G401 (cell line): ENCODE measurements around the gene ACYP2. TPM values are rescaled to one million over a fixed set of nuclear protein-coding genes. Genes with fewer than 3 reads are reported as not detected.
"Not testable (repeated sequence)": the region's sequence is repeated elsewhere in the genome, so short reads cannot be mapped to it uniquely, and the experiment has no call there.

Experiments used
- DNase-seq: peaks from one replicate; pipeline ENCODE4 v3.0.0-alpha.2; 2015; ENCODE audit warnings: low spot score
- in situ Hi-C: cut with HindIII; loops from 2 replicates; pipeline ENCODE4 v1.10.0; 2016; ENCODE audit warnings: low sequenced_read_pairs, mixed read lengths
- total RNA-seq: library from RNA; depleted of rRNA; stranded (reverse); fragments of >200 nt; shearing (Covaris generic); gene quantifications from 2 replicates; pipeline ENCODE4 v1.2.3, GENCODE V29; 2014

ACYP2 gene
- total RNA-seq, 1 experiment from 2014 or later = 15.5 TPM

DNA sequence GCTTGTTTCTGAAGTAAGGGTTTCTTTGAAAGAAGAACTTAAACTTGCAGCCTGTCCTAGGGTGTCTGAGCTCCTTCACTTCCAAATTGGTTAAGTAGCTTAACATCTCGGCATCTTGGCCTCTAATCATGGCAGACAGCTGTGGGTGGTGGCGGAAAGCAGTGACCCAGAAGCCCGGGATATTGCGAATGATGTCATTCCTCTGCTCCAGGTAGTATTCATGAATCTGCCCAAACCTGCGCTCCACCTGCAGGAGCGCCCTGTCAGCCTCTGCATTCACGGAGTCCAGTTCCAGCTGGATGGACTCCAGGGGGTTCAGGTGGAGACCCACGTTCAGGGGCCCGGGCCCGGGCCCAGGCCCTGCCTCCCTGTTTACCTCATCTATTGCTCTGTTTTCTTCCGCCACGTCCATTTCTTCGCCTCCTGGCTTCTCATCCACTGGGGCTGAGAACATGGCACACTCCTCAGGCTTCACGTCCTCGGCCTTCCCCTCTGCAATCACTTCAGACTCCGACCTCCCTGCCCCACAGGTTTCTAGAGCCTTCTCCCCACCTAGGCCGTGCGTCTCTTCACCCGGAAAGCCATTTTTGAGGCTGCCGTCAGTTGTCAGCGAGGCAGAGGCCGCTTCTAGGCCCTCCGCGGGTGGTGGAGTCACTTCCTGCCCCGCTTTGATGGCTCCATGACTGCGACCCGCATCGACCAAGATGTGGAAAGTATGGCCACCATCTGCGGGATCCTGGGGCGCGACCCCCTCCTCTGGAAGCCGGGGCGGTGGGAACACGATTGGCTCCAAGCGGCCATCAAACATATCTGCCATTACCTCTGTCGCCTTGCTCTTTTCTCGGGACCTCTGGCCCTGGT lies 140.0 kb downstream of the ACYP2 start:
- no peak for DNase-seq
- in situ Hi-C loops = no loop called here

DNA sequence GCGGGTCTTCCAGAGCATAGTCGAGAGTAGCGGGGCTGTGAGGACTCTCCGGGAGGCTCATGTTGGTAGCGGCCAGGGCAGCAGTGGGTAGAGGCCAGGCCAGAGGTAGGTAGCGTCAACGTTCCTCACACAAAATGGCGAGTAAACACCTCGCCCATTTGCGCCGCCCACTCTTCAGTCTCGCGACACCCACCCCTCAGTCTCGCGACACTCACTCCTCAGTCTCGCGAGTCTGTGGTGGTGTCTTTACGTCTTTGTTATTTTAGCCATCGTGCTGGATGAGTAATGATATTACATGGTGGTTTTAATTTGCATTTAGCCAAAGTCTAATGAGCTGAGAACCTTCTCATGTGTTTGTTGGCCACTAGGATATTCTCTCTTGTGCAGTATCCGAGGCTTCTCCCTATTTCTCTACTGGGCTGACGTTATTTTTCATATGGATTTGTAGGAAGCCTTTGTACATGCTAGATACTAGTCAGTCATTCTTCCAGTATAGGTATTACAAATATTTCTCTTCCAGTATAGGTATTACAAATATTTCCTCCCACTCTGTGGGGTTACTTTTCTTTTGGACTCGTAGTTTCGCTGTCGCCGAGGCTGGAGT lies 140.8 kb downstream of the ACYP2 start, which contains the start of gene TSPYL6:
TSS of gene TSPYL6 (minus strand) at position 139 of the 604 bp plus-strand sequence. CDS start at position 61, 78 bp downstream.
- no peak for DNase-seq
- in situ Hi-C loops = no loop called here

DNA sequence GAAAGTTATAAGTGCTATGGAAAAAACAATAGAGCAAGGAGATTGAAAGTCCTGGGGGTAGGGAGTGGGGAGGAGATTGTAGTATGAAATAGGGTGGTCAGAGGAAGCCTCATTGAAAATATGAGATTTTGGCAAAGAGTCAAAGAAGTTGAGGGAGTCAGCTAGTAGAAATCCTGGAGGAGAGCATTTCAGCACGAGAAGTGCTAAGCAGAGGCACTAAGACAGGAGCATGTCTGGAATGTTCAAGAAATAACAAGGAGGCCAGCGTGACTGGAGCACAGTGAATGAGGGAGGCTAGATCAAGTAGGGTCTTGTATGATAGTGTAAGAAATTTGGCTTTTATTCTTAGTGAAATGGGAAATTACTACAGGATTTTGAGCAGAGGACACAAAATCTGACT lies 142.8 kb downstream of the ACYP2 start:
- no peak for DNase-seq
- in situ Hi-C loops = no loop called here

DNA sequence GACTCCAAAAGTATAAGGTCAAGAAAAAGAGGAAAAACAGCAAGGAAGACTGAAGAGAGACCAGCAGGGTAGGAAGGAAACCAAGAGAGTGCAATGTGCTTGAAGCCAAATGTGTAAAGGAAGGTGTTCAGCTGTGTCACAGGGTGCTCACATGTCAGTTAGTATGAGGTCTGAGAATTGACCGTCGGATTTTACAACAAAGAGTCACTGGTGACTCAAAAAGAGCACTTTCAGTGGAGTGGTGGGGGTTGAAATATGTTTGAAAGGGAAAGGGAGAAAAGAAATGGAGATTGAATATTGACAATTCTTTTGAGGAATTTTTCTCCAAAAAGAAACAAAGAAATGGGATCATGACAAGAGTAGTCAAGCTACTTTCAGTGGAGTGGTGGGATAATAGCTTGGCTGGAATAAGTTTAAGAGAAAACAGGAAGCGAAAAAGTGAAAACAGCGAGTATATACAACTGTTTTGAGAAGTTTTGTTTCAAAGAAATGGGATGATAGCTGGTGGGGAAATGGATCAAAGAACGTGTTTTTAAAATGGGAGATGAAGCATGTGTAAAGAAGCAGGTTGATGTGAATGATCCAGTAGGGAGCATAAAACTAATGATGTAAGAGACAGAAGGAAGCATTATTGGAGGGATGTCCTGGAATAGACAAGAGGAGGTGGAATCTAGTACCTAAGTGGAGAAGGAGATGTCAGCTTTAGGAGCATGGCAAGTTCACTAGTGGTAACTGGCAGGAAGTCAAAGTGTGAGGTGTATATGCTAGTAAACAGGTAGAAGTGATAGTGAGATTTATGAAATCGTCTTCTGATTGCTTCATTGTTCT lies 144.2 kb downstream of the ACYP2 start:
- DNase-seq = no peak
- in situ Hi-C loops = no loop called here

DNA sequence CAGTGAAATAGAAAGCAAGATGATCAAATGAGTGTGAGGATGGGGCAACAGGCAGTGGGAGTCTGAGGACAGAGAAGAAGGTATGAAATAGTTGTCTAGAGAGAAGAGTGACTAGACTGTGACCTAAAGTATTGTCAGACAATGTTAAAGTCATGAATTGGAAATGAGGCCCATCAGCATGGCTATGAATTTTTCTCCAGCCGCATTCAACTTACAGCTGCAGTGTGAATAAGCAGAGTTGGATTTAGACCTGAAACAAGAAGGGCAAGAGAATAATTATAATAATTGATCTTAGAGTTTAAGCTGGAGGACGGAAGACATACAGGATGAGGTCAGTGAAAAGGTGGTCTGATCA lies 144.8 kb downstream of the ACYP2 start:
- in situ Hi-C loops = no loop called here
- no peak for DNase-seq

DNA sequence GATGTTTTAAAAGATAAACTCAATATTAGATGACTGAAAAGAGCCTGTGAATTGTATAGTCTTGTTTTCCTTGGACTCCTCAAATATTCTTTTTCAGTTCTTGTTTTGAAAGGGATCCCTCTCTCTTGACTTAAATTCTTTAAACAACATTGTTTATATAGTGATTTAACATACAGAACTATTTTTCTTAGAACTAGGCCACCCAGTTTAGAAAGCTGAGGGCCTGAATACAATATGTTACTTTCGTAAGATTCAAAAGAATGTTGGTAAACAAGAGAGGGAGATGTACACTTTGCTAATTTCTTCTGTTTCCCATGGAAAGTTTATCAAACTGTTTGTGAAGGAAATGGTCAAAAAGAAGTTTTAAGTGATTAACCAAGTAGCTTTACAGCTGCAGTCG lies 146.1 kb downstream of the ACYP2 start:
- no peak for DNase-seq
- in situ Hi-C loops = no loop called here

DNA sequence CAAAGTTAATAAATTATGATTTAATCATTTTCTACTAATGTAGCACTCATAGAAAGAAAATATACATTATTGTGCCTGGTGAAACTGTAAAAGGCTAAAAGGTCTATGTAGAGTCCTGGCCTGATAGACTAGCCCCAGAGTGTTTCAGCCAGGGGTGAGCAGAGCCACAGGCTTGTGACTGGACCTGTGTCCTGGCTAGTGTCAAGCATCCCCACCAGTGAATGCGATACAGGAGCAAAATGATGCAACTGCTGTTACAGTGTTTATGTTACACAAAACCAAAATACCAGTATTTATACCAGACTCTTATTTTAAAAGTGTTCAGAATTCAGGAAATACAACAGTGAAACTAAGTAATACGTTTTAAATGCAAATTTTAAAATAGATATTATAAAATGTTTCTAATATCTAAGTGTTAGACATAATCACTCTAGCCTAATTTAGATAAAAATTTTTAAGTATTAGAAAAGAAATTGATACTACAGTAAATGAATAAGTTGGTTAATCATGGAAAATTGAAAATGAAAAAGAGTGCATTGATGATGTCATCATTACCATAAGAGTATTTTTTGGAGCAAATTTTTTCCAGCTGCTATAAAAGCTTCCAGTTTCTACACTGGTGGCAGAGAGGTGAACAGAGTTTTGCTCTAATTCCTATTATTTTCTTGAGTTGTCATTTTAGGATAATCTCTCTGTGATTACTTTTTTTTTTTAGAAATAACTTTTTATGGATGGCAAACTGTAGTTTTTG lies 146.8 kb downstream of the ACYP2 start:
- DNase-seq = no peak

DNA sequence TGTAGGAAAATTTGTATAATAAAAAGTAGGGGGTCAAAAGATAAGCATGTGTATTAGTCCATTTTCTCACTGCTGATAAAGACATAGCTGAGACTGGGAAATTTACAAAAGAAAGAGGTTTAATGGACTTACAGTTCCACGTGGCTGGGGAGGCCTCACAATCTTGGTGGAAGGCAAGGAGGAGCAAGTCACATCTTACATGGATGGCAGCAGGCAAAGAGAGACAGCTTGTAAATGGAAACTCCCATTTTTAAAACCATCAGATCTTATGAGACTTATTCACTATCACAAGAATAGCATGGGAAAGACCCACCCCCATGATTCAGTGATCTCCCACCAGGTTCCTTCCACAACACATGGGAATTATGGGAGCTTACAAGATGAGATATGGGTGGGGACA lies 149.7 kb downstream of the ACYP2 start:
- in situ Hi-C loops, DNase-seq: not testable (repeated sequence)

More for the DNA sequence above, 146.8 kb downstream of the ACYP2 start:
- in situ Hi-C loops = no loop called here

DNA sequence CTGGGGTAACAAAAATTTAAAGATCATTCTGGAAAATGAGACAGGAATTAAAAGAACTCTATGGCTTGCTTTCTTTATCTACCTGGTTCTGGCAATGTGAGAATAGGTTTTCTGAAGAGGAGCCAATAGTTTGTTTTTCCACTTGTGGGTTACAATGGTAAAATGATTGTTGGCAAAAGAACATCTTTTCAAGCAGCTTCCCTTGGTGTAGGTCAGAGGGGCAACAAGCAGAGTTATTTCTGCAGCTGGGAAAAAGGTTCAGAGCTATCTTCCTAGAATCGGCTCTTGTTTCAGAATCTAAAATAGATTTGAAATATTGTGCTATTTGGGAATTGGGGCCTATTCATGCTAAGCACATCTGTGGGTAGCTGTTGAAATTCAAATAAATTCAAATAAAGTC lies 152.2 kb downstream of the ACYP2 start:
- DNase-seq = no peak
- in situ Hi-C loops = no loop called here

DNA sequence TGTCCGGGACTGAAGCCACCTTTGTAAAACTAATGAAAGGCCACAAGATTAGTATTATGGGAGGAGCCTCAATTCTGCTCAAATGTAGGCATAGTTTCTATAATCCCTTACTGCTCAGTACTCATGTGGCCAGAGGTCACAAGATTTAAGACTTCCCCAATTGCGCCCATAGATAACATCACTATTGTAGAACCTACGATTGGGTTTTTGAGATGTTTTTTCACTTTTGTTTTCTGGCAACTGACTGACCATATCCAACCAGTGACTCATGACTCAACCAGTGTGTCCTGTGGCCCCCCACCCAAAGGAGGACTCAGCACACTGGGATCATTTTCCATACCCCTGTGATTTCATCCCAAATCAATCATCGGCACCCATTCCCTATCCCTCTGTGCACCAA lies 155.8 kb downstream of the ACYP2 start:
- DNase-seq = no peak
- in situ Hi-C loops = no loop called here

DNA sequence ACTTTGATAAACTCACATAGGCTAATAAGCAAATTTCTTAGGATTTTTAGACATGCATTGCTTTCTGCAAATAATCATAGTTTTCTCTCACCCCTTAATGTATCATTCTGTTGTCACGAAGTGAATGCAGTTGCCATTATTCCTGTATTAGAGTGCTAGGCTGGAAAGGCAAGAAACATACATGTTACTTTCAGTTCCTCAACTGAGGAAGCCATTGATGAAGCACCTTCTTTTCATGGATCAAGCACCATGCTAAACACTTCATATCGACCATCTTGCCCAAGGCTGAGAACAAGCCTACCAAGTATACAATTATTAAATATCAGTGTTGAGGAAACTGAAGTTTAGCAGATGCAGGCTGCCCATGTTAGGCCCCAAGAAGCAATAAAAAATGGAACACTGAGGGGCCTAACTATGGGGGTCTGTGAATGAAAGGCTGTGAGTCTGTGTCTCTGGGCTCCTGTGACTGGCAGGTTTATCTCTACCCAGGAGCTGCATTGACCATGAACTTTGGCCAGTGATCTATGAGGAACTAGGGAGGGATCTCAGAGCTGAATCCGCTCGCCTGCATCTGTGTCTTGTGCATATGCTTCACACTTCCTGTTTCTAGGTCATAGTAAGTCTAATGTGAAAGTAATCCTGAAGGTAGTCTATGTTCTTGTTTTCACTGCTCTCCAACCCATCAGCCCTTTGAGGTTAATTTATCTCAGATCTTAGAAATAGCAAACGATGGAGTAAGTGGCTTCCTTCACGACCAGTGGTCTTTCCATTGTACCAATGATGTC lies 156.6 kb downstream of the ACYP2 start:
- no peak for DNase-seq
- in situ Hi-C loops = no loop called here

DNA sequence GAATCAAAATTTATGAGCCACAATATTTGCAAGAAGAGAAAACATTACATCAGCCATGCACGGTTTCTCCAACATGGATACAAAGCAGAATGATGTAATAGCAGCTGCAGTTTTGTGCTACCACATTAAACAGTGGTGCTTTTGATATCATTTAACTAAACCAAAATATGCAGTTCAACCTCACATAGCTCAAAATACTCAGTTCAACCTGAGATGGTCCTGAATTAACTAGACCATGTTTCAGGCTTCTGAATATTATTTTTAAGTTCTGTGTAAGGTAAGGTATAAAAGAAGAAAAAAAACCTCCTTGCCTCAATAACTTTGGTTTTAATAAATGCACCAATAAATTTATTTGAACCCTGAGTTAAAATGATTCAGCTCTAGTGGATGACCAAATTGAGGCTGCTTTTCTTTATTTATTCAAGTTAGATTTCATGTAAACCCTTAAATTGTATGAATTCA lies 159.4 kb downstream of the ACYP2 start:
- no peak for DNase-seq
- in situ Hi-C loops = no loop called here

DNA sequence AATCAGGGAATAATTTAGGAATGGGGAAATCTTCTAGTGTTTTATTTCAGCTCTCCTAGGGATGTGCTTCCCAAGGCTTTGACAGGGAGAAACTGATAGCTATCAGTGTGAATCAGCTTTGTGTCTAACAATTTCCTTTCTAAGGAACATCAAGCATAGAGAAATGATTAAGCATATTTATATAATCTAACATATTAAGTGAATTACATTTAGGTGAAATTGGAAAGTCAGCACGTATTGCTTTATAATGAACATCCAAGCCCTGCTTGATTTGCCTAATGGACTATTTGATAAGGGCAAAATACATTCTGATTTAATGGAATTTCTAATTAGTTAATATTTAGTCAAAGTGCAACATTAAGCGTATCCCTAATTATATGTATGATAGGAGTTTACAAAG lies 160.1 kb downstream of the ACYP2 start:
- in situ Hi-C loops = no loop called here
- no peak for DNase-seq

DNA sequence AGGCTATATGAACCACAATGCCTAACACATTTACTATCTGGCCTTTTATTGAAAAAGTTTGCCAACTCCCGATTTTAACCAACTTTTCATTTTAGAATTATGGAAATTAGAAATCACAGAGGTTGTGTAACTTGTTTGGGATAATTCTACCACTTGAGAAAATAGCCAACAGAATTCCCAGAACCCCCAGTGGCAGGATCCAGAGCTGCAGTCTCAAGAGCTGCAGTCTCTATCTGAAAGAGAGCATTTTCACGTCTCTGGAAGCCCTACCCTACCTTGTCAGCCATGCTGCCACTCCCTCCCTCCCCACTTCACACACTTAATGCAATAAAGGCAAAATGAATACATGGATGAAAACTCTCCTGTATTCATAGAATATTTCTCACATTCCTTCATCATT lies 164.0 kb downstream of the ACYP2 start:
- in situ Hi-C loops = no loop called here
- DNase-seq = no peak

DNA sequence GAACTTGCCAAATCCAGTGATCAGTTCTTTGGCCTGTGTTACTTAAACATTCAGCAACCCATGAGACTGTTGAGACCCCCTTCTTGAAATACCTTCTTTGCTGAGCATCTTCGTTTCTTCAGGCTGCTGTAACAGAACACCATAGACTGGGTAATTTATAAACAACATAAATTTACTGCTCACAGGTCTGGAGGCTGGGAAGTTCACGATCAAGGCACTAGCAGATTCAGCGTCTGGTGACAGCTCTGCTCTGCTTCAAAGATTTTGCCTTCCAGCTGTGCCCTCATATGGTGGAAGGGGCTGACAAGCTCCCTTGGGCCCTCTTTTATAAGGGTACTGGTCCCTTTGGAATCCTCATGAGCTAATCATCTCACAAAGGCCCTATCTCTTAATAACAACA lies 169.4 kb downstream of the ACYP2 start:
- in situ Hi-C loops = no loop called here
- no peak for DNase-seq

DNA sequence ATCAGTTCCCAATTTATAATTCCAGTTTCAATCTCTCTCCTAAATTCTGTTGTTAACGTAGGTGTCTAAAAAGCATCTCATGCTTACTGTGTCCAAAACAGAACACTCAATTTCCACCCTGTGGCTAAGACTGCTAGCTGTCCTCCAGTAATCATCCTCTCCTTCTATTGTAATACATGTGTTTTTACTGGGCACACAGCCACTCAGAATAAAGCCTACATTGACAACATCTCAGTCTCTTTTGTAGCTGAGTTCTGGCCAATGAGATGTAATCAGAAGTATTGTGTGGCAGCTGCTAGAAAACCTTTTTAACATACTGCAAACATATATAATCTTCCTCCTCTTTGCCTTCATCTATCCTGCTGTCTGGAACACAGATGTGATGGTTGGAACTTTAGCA lies 170.0 kb downstream of the ACYP2 start:
- in situ Hi-C loops = no loop called here
- DNase-seq = no peak

DNA sequence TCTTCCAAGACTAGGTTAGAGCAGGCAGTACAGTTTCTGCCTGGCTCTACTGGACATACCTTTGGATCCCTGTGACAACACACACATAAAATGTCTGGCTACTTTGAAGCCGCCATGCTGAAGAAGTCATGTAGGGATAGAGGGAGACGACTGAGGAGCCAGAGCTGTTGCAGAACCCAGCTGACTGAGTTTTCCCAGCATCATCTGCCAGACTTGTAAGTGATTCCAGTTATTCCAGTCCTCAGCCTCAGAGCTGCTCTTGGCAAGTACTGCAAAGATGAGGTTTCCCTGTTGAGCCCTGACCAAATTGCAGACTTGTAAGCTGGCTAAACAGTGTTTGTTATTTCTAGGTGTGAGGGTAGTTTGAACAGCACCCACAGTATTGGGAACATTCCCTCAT lies 172.1 kb downstream of the ACYP2 start:
- in situ Hi-C loops = no loop called here
- no peak for DNase-seq

DNA sequence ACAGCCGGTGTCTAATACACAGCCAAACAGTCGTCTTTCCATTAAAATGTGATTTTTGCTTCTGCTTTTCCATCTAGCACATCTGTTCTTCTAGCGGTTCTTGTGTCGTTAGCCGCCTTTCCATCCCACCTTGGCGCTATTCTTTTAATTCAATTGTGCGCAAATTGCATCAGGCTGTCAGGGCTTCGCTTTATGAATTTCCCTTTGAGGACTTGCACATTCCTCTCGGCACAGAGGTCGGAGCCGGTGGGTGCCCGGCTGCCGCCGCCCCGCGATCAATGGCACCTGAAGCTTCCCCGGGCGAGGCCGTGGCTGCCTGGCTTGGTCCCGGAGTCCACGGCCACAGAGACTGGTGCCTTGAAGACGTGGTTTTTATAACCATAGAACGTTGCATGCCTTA lies 174.5 kb downstream of the ACYP2 start:
- in situ Hi-C loops = no loop called here
- DNase-seq = no peak
